H9 (cell line): Measurements from ENCODE around the gene PLD4. TPM values are rescaled to one million over a fixed set of nuclear protein-coding genes. Genes with fewer than 3 reads are reported as not detected.

Experiments used
- DNase-seq: peaks from one replicate; pipeline ENCODE4 v3.0.0-alpha.2; 2017
- H2AFZ ChIP-seq: one replicate; pipeline ENCODE4 v1.6.1; 2013; ENCODE audit warnings: mild to moderate bottlenecking, low read length, control low read depth, moderate library complexity
- H2AK5ac ChIP-seq: 2 replicates; pipeline ENCODE4 v1.6.1; 2013; ENCODE audit warnings: low read length, control low read depth, mixed read lengths; ENCODE audit not compliant: insufficient read length
- H2BK120ac ChIP-seq: one replicate; pipeline ENCODE4 v1.6.1; 2013; ENCODE audit warnings: low read depth, mild to moderate bottlenecking, low read length, control low read depth, inconsistent platforms; ENCODE audit not compliant: poor library complexity, severe bottlenecking
- H2BK12ac ChIP-seq: 2 replicates; pipeline ENCODE4 v1.6.1; 2013; ENCODE audit warnings: low read length, control low read depth, mixed read lengths, low read depth; ENCODE audit not compliant: insufficient read length
- H2BK15ac ChIP-seq: 2 replicates; pipeline ENCODE4 v1.6.1; 2013; ENCODE audit warnings: low read depth, low read length, control low read depth
- H2BK20ac ChIP-seq: one replicate; pipeline ENCODE4 v1.6.1; 2013; ENCODE audit warnings: low read depth, mild to moderate bottlenecking, low read length, control low read depth, inconsistent platforms; ENCODE audit not compliant: poor library complexity, severe bottlenecking
- H2BK5ac ChIP-seq: 2 replicates; pipeline ENCODE4 v1.6.1; 2013; ENCODE audit warnings: low read length, control low read depth, mixed read lengths; ENCODE audit not compliant: insufficient read length
- H3K14ac ChIP-seq: 2 replicates; pipeline ENCODE4 v1.6.1; 2013; ENCODE audit warnings: low read length, control low read depth; ENCODE audit not compliant: insufficient read depth
- H3K18ac ChIP-seq: 2 replicates; pipeline ENCODE4 v1.6.1; 2013; ENCODE audit warnings: low read depth, mild to moderate bottlenecking, mixed read lengths, low read length, control low read depth; ENCODE audit not compliant: insufficient read length
- H3K23ac ChIP-seq: 2 replicates; pipeline ENCODE4 v1.6.1; 2013; ENCODE audit warnings: low read length, control low read depth, mixed read lengths, low read depth; ENCODE audit not compliant: insufficient read length
- H3K23me2 ChIP-seq: 2 replicates; pipeline ENCODE4 v1.6.1; 2013; ENCODE audit warnings: low read depth, mild to moderate bottlenecking, mixed read lengths, low read length, control low read depth; ENCODE audit not compliant: insufficient read length, poor library complexity, severe bottlenecking
- H3K27ac ChIP-seq: 2 replicates; pipeline ENCODE4 v1.5.1; 2013; ENCODE audit warnings: low read length, control low read depth, mixed read lengths, low read depth; ENCODE audit not compliant: insufficient read length
- H3K27me3 ChIP-seq: 2 replicates; pipeline ENCODE4 v1.6.1; 2013; ENCODE audit warnings: low read length, control low read depth, inconsistent platforms; ENCODE audit not compliant: insufficient read depth
- H3K4ac ChIP-seq: 2 replicates; pipeline ENCODE4 v1.6.1; 2013; ENCODE audit warnings: low read depth, mild to moderate bottlenecking, control low read depth, inconsistent platforms, low read length, moderate library complexity
- H3K4me1 ChIP-seq: 2 replicates; pipeline ENCODE4 v1.6.1; 2013; ENCODE audit warnings: low read length, control low read depth, inconsistent platforms; ENCODE audit not compliant: insufficient read depth
- H3K4me2 ChIP-seq: 2 replicates; pipeline ENCODE4 v1.6.1; 2013; ENCODE audit warnings: low read length, control low read depth, mixed read lengths; ENCODE audit not compliant: insufficient read length, insufficient read depth
- H3K56ac ChIP-seq: 2 replicates; pipeline ENCODE4 v1.6.1; 2013; ENCODE audit warnings: low read depth, mild to moderate bottlenecking, mixed read lengths, low read length, control low read depth; ENCODE audit not compliant: insufficient read length
- H3K79me1 ChIP-seq: 2 replicates; pipeline ENCODE4 v1.6.1; 2013; ENCODE audit warnings: low read depth, mild to moderate bottlenecking, moderate library complexity, low read length, control low read depth, inconsistent platforms; ENCODE audit not compliant: insufficient read depth, poor library complexity, severe bottlenecking
- H3K79me2 ChIP-seq: 2 replicates; pipeline ENCODE4 v1.6.1; 2013; ENCODE audit warnings: low read length, control low read depth, inconsistent platforms; ENCODE audit not compliant: insufficient read depth
- H3K9ac ChIP-seq: 2 replicates; pipeline ENCODE4 v1.6.1; 2013; ENCODE audit warnings: low read length, control low read depth, mixed read lengths; ENCODE audit not compliant: insufficient read length; ENCODE audit errors: extremely low read depth
- H3K9me3 ChIP-seq: one replicate; pipeline ENCODE4 v1.6.1; 2013; ENCODE audit warnings: low read depth, low read length, inconsistent platforms; ENCODE audit not compliant: control insufficient read depth
- H3T11ph ChIP-seq: one replicate; pipeline ENCODE4 v1.6.1; 2013; ENCODE audit warnings: mild to moderate bottlenecking, low read length, control low read depth, inconsistent platforms
- H4K20me1 ChIP-seq: one replicate; pipeline ENCODE4 v1.6.1; 2013; ENCODE audit not compliant: control insufficient read depth, insufficient read length, insufficient read depth
- H4K5ac ChIP-seq: 2 replicates; pipeline ENCODE4 v1.6.1; 2013; ENCODE audit warnings: low read depth, mild to moderate bottlenecking, mixed read lengths, low read length, control low read depth; ENCODE audit not compliant: insufficient read length
- H4K8ac ChIP-seq: replicated peaks from 2 replicates; pipeline ENCODE4 v1.6.1; 2013; ENCODE audit warnings: low read length, control low read depth, mixed read lengths, low read depth; ENCODE audit not compliant: insufficient read length
- H4K91ac ChIP-seq: 2 replicates; pipeline ENCODE4 v1.6.1; 2013; ENCODE audit warnings: low read depth, mild to moderate bottlenecking, moderate library complexity, mixed read lengths, low read length, control low read depth; ENCODE audit not compliant: insufficient read length
- H3K27ac Mint-ChIP-seq, 3 experiments: 2 replicates in 2 of 3; 3 replicates in 1 of 3; pipeline ENCODE4 v1.8.0; 2020 to 2021; ENCODE audit warnings: mixed read lengths in 3 of 3, mild to moderate bottlenecking in 1 of 3, moderate library complexity in 1 of 3
- H3K27me3 Mint-ChIP-seq: 2 replicates; pipeline ENCODE4 v1.8.0; 2021; ENCODE audit warnings: low read depth, mild to moderate bottlenecking, moderate library complexity, mixed read lengths
- H3K36me3 Mint-ChIP-seq, 3 experiments: 2 replicates in 2 of 3; 3 replicates in 1 of 3; pipeline ENCODE4 v1.8.0; 2020 to 2021; ENCODE audit warnings: low read depth in 3 of 3, mixed read lengths in 3 of 3; ENCODE audit not compliant: insufficient read depth in 1 of 3
- H3K4me1 Mint-ChIP-seq, 2 experiments: 2 replicates each; pipeline ENCODE4 v1.8.0; 2020; ENCODE audit warnings: mixed read lengths in 2 of 2
- H3K4me3 Mint-ChIP-seq, 2 experiments: 2 replicates in 1 of 2; 3 replicates in 1 of 2; pipeline ENCODE4 v1.8.0; 2020 to 2021; ENCODE audit warnings: mild to moderate bottlenecking in 2 of 2, mixed read lengths in 2 of 2, moderate library complexity in 1 of 2
- H3K9me3 Mint-ChIP-seq, 2 experiments: 2 replicates in 1 of 2; 3 replicates in 1 of 2; pipeline ENCODE4 v1.8.0; 2020; ENCODE audit warnings: mild to moderate bottlenecking in 2 of 2, mixed read lengths in 2 of 2, moderate library complexity in 1 of 2
- WGBS: extraction: QIAGEN DNeasy Blood & Tissue Kit; methylation state at CpG from one replicate; pipeline ENCODE4 v1.1.7; 2013; ENCODE audit warnings: missing lambda C conversion rate, low lambda C conversion rate, mixed read lengths; ENCODE audit not compliant: insufficient read length; ENCODE audit errors: extremely low coverage; 5-methylcytosine and 5-hydroxymethylcytosine counted together
- total RNA-seq: library from RNA; stranded (reverse); gene quantifications from 2 replicates; pipeline ENCODE4 v1.2.1, GENCODE V29; 2021
- TF ChIP-seq, protein P1 (sequence below): fragments of 200-600 bp; sonication (generic); conservative IDR thresholded peaks from 3 replicates; pipeline ENCODE4 v1.8.0; 2021; ENCODE audit warnings: antibody characterized with exemption, mild to moderate bottlenecking

PLD4 gene
- total RNA-seq, 1 experiment from 2014 or later, result not detected

- peaks cover 3% of the 10 kb centered on the region; the same call in 1 of the 2 replicates for H3K4me1 ChIP-seq
- no peaks in the 10 kb centered on the region for H3K36me3 Mint-ChIP-seq
- TF ChIP-seq, protein P1, sequence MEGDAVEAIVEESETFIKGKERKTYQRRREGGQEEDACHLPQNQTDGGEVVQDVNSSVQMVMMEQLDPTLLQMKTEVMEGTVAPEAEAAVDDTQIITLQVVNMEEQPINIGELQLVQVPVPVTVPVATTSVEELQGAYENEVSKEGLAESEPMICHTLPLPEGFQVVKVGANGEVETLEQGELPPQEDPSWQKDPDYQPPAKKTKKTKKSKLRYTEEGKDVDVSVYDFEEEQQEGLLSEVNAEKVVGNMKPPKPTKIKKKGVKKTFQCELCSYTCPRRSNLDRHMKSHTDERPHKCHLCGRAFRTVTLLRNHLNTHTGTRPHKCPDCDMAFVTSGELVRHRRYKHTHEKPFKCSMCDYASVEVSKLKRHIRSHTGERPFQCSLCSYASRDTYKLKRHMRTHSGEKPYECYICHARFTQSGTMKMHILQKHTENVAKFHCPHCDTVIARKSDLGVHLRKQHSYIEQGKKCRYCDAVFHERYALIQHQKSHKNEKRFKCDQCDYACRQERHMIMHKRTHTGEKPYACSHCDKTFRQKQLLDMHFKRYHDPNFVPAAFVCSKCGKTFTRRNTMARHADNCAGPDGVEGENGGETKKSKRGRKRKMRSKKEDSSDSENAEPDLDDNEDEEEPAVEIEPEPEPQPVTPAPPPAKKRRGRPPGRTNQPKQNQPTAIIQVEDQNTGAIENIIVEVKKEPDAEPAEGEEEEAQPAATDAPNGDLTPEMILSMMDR, result no peak
Observed at GRCh38 chr14:104966261-104966865, 41.7 kb downstream of the PLD4 start.

More at GRCh38 chr14:104966261-104966865, 41.7 kb downstream of the PLD4 start:
- no peak overlapping the region for H2AK5ac ChIP-seq
- no peaks in the 10 kb centered on the region for H3K79me1 ChIP-seq
- H2BK120ac ChIP-seq, result no peak overlapping the region
- H3K14ac ChIP-seq, result no peak overlapping the region; the same call in 1 of the 2 replicates
- no peak overlapping the region for H3K4ac ChIP-seq
- no peak overlapping the region for H3K18ac ChIP-seq
- no peaks in the 10 kb centered on the region for H3K9me3 ChIP-seq
- H4K20me1 ChIP-seq, result no peaks in the 10 kb centered on the region
- no peak for DNase-seq
- H2BK12ac ChIP-seq, result no peak overlapping the region
- H3K23me2 ChIP-seq, result peaks cover 6% of the 10 kb centered on the region
- Mint-ChIP-seq H3K27me3 (peaks cover 24% of the 10 kb centered on the region), H3K9me3 (no peaks in the 10 kb centered on the region), H3K4me1 (peaks cover 11 to 21% of the 10 kb centered on the region in 2 experiments), H3K4me3 (no peak overlapping the region), H3K27ac (no peak overlapping the region)
- no peak overlapping the region for H3K27ac ChIP-seq
- H3K23ac ChIP-seq, result no peak overlapping the region
- no peak overlapping the region for H2AFZ ChIP-seq
- no peak overlapping the region for H2BK5ac ChIP-seq
- no peak overlapping the region for H3K56ac ChIP-seq
- H3K9ac ChIP-seq, result no peak overlapping the region
- H2BK15ac ChIP-seq, result no peak overlapping the region
- no peak overlapping the region for H3T11ph ChIP-seq
- no peaks in the 10 kb centered on the region for H3K79me2 ChIP-seq
- no peak overlapping the region for H4K5ac ChIP-seq
- H3K4me2 ChIP-seq, result no peak overlapping the region
- WGBS, result no CpG with 5 or more reads among the region's 9 CpGs
- no peak overlapping the region for H4K8ac ChIP-seq
- no peaks in the 10 kb centered on the region; the same call in 1 of the 2 replicates for H3K27me3 ChIP-seq
- H2BK20ac ChIP-seq, result no peak overlapping the region
- H4K91ac ChIP-seq, result no peak overlapping the region
